Measurements from ENCODE around the gene ABHD16B.
A peak's percentile ranks its signal among the peaks of the same experiment; 100 is the strongest.
"Not testable (repeated sequence)": the region's sequence is repeated elsewhere in the genome, so short reads cannot be mapped to it uniquely, and the experiment has no call there.

Gene ABHD16B

DNA sequence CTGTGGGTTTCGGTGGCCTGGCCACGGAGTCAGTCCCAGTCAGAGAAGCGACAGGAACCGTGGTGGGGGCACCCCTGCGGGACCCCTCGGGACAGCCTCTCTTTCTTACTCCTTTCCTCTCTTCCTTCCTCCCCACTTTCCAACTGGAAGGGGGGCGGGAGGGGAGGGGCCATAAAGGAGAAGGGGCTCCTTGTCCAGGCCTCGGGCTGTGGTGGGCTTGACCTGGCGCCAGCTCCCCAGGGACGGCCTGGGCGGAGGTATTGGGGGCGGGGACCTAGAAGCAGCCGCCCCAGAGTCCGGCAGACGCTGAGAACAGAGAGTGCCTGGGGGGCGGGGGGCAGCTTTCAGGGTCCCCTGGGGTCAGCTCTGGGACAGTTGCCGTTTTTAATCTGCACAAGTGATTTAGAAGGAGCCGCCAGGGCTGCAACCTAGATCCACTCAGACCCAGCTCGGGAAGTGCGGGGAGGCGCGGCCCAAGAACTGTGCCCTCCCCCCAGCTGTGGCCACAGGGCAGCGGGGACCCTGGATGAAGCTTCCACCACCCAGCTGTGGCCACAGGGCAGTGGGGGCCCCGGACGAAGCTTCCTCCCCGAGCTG lies 6.4 kb upstream of the ABHD16B start:
- DNase-seq: no peak

DNA sequence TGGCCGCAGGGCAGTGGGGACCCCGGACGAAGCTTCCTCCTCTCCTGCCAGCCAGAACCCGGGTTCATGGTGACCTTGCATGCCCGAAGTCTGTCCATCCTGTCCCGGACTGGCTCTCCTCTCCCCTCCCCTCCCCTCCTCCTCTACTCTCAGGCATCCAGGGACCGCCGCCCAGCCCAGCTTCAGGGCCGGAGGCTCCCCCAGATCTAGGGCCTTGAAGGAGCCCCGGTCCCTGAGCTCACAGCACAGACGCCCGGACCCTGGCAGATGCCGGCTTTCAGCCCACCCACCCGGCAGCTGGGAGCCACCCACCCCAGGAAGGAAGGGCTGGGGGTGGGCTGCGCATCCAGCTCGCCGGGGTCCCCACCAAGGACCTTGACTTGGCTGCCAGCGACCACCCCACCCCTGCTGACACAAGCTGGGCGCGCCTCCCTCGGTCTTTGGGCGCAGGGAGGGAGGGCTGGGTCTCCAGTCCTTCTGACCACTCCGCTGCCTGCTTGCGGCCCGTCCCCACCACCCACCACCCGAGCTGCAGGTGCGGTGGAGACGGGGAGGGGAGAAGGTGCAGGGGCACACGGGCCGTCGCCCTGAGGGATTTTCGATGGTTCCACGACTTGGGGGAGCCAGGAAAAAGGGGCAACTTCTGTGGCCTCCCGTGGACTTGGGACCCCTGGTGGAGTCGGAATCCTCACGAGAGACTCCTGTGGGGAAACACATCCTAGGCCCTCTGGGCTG lies 5.8 kb upstream of the ABHD16B start:
- DNase-seq: no peak

DNA sequence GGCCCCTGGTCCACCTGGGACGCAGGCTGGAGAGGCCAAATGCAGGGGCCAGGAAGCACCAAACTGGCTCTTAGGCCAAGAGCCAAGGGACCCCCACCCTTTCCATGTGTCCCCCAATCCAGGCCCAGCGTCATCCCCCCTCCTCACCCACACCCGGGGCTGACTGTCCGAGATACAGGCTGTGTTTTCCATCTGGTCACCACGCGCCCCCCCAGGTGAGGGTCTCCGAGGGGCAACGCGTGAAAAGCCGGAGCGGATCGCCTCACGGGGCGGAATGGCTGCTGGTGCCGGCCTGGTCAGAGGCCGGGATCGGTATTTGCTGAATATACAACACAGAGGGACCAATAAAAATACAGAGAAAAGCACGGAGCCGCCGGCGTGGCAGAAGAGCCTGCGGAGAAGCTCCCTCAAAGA lies 5.2 kb upstream of the ABHD16B start:
- no peak for DNase-seq

DNA sequence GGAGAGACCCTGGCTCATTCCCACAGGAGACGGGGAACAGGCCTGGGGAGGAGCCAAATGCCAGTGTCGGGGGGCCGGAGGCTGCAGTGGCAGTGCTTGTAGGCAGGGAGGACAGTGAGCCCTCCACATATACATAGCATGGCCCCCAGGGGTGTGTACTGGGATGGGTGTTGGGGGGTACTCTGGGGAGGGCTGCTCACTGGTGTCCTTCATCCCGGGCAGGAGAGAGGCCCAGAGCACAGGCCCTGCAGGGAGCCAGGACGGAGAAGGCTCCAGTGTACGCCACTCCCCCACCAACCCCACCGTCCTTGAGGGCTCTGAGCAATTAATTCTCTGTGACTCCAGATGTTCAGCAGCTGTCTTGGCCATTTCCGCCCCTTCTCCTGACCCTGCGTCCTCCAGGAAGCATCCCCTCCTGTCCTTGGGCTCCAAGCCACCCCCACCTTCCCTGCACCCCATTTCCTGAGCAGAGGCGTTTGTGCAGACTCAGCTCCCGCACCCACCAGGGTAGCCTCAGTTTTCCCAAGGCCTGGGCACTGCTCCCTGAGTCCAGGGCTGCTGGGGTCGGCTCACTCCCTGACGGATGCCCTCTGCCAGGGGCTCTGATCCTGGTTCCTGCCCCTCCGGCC lies 3.4 kb upstream of the ABHD16B start:
- DNase-seq: no peak

DNA sequence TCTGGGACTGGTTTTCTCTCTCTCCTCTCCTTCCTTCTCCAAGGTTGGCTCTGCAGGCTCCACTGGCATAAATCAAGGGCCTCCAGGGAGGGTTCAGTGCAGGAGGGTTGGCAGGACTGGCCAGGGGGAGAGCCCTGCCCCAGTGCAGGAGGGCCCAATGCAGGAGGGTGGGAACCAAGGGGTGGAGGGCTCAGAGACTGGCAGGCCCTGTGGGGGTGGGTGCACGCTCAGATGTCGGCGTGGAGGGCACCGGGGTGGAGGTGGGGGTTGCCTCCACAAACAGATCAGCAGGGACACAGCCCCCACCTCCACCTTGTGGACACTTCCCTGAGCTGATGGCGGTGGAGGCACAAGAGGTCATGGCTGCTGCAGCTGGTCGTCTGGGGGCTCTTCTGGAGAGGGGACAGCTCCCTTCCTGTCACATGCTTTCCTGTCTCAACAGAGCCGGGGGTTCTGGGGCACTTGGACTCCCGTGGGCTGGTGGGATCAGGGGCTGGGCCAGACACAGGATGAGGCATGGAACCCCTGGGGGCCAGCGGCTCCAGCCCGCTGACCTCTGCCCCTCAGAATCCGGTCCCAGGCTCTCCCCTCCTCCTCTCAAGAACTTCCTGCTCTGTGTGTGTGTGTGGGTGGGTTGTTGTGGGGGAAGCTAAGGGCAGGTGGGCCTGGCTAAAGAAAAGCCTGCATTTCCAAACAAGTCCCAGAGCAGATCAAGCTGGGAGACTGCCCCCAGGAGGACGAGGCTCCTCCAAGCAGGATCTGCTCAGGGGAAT lies 2.7 kb upstream of the ABHD16B start:
- no peak for DNase-seq

DNA sequence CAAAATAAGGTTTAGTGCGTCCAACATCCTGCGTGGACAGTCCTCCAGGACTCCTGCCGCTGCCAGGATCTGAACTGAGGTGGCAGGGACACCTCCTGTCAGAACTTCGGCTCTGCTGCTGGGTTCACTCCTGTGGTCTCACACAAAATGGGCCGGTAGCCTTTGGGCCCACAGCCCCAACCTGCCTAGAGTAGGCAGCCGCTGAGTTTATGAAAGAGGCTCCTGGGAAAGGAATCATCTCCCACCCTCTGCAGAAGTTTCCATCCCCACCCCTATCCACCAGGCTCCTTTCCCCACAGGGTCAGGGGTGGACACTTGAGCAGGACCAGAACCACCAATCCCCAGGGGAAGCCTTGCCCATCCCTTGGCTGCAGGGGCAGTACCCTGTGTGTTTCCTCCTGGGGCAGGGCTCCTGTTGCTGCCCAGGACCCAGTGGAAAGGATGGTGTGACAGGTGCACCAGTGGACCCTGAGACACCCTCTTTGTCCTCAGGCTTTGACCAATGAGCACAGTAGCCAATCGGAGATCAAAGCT lies 2.1 kb upstream of the ABHD16B start:
- DNase-seq: no peak

DNA sequence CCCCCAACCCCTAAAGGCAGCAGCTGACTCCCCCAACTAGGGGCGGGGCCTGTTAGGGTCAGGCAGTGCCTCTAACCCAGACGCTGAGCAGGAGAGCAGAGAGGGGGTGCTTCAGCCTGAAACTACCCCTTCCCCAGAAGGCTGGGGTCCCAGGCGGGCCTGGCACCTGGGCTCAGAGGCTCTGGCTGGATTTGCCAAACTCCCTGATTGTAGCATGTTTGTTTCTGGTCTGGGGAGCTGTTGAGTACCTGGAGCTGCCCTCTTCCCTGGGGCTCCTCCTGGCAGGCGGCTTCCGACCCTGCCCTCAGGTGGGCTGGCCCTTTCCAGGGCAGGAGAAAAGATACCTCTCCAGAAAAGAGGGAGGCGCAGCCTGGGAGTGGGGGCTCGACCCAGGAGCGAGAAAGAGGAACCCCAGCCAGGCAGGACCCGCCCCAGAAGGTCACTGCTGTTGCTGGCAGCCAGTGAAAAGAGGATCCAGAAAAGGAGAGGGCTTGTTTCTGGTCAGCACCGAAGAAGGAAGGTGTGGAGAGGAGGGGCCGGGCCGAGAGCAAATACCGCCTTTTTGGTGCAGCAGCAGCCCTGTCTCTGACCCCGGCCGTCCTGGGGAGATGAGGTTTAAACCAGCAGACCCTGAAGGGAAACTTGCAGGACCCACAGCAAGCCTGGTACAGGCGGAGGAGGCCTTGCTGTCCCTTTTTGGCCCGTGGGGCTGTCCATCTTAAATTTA lies 810 bp upstream of the ABHD16B start:
- peak in 6 of 58 donors; percentile 7 to 22 (median 14) for DNase-seq

DNA sequence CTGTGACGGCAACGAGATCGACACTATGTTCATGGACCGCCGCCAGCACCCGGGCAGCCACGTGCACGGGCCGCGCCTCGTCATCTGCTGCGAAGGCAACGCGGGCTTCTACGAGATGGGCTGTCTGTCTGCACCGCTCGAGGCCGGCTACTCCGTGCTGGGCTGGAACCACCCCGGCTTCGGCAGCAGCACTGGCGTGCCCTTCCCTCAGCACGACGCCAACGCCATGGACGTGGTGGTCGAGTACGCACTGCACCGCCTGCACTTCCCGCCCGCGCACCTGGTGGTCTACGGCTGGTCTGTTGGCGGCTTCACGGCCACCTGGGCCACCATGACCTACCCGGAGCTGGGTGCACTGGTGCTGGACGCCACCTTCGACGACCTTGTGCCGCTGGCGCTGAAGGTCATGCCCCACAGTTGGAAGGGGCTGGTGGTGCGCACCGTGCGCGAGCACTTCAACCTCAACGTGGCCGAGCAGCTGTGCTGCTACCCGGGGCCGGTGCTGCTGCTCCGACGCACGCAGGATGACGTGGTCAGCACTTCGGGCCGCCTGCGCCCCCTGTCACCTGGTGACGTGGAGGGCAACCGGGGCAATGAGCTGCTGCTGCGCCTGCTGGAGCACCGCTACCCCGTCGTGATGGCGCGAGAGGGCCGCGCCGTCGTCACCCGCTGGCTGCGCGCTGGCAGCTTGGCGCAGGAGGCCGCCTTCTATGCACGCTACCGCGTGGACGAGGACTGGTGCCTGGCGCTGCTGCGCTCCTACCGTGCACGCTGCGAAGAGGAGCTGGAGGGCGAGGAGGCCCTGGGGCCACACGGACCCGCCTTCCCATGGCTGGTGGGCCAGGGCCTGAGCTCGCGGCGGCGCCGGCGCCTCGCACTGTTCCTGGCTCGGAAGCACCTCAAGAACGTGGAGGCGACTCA lies 943 bp downstream of the ABHD16B start:
- no peak for DNase-seq

DNA sequence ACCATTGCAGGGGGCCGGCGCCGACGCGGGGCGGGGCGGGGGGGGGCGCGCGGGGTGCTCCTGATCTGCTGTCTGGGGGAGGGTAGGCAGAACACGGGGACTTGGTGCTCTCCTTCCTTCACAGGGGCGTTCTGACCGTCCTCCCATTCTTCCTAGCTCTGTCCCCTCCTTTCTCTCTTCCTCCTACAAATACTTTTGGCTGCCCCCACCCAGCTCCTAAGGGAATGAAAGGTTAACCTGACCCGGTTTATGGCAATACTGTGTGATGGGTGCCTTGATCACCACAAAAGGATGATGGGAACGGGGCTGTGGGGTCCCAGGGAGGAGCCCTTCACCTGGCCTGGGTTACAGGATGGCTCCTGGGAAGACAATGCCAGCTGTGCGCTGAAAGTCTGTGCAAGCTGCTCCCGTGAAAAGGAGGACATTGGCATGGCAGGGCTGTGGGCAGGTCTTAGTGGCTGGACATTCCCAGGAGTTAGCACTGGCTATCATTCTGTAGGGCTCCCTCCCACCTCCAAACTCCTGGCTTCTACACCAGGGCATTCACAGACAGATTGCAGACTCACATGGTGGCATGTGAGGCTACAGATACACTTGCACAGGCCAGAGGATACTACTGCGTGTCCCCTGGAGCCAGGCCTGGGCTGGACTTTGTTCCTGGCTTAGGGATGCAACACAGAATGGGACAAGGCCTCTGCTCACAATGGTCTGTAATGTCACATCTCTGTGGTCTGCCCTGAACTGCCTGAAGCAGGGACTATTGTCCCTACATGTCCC lies 1.9 kb downstream of the ABHD16B start:
- DNase-seq: no peak

DNA sequence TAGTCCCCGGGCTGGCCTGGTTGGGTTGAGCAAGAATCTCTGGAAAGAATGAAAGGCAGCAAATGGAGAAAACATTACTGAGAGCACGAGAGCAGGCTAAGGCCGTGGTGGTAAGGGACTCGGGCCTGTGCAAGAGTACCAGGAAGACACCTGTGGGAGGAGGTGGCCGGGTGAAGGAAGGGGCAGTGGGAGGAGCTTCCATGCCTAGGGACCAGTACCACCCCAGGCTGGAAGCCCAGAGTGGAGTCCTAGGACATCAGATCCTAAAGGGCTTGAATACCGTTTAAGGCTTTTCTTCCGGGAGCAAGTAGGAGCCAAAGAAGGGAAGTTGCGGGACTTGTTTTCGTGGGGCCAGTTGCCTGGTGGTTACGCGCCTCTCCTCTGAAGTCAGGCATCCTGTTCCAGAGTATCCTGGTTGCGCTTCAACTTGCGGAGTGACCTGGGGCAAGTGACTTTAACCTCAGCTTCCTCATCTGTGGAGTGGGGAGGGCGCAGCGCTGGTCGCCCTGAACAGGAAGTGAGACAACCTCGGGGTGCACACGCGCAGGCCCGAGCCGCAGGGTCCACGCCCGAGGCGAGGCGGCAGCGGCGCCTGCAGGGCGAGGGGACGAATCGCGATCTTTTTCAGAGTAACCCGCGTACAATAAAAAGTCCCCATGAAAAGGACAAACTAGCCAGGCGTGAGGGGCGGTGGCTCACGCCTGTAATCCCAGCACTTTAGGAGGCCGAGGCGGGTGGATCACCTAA lies 2.7 kb downstream of the ABHD16B start:
- DNase-seq: peak in 53 of 58 donors; percentile 9 to 81 (median 50)

DNA sequence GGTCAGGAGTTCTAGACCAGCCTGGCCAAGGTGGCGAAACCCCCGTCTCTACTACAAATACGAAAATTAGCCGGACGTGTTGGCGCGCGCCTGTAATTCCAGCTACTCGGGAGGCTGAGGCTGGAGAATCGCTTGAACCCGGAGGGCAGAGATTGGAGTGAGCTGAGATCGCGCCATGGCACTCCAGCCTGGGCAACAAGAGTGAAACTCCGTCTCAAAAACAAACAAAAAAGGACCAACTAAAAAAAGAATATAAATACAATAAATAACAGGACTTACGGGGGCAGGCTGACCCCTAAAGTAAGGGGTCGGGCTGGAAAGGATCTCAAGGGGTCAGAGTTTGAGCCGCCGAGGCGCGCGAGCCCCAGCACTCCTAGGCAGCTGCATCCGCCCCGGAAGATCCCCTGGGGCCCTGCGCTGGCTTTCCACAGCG lies 3.3 kb downstream of the ABHD16B start:
- no peak for DNase-seq

DNA sequence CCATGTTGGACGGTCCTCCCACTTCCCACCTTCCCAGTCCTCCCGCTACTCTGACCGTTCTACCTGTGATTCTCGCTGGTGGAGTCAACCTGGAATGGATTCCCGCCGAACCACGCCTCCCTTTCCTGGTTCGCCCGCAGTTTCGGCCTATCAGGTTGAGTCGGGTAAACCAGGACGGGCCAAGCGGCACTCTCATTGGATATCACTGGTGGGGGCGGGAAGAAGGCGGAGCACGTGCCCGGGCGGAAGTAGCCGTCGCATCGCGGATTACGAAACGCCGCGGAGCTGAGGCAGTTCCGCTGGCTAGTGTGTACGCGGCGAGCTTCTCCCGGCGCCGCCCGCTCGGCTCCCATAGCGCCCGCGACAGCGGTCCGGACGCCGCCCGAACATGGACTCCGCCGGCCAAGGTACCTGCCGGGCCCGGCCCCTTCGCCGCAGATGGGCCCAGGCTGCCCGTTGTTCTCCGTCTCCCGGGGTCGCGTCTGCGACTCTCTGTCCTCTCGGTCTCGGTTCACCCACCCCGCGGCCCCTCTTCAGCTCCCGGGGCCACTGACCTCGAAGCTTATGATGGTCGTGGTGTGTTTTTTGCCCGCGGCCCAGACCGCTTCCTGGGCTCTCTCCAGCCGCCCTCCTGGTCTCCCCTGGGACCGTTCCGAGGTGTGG lies 3.8 kb downstream of the ABHD16B start, which contains the start of gene TPD52L2:
TSS of gene TPD52L2 (plus strand) at position 293 of the 663 bp plus-strand sequence. CDS start at position 389, 96 bp downstream.
- peak; percentile 81 to 99 (median 97) for DNase-seq

DNA sequence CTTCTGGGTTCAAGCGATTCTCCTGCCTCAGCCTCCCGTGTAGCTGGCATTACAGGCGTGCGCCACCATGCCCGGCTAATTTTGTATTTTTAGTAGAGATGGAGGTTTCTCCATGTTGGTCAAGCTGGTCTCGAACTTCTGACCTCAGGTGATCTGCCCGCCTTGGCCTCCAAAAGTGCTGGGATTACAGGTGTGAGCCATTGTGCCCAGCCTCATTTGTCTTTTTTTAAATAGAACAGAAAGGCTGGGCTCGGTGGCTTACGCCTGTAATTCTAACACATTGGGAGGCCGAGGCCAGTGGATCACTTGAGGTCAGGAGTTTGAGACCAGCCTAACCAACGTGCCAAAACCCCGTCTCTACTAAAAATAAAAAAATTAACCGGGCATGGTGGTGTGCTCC lies 5.7 kb downstream of the ABHD16B start:
- not testable (repeated sequence) for DNase-seq

DNA sequence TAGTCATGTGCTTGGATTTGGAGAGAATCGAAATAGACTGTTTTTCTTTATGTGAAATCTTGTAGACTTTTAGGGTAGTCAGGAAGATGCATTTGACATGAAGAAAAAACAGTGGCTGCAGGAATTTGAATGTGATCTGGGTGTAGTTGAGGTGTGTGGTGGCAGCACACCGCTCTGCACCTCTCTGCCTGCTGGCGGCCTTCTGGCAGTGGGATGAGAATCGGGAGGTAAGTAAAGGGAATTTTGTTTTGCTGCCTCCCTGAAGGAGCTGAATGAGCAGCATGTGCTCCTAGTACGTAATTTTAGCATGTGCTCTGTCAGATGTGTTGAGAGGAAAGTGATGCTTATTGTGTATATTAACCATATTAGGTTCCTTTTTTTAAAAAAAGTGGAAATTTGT lies 7.0 kb downstream of the ABHD16B start:
- no peak for DNase-seq

DNA sequence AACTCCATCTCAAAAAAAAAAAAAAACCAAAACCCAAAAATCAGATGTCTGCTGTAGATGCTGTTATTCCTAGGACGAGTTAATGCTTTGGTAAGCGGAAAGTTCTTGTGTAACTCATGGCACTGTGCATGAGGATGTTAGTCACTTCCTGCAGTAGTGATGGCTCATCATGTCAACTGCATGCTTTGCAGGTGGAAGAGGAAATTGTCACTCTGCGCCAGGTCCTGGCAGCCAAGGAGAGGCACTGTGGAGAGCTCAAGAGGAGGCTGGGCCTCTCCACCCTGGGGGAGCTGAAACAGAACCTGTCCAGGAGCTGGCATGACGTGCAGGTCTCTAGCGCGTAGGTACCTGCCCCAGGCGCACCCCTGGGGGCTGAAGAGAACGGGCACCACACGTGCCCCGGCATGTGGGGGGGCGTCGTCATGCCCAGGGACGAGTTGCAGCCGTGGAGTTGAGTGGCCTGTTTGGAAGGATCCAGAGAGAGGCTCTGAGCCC lies 12.2 kb downstream of the ABHD16B start:
- DNase-seq: peak in 4 of 58 donors; percentile 21 to 36 (median 24)

DNA sequence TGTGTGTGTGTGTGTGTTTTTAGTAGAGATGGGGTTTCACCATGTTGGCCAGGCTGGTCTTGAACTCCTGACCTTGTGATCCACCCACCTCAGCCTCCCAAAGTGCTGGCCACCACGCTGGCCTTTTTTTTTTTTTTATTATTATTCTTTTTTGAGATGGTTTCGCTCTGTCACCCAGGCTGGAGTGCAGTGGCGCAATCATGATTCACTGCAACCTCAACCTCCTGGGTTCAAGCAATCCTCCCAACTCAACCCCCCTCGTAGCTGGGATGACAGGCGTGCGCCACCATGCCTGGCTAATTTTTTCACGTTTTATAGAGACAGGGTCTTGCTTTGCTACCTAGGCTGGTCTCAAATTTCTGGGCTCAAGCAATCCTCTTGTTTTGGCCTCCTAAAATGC lies 12.9 kb downstream of the ABHD16B start:
- not testable (repeated sequence) for DNase-seq

DNA sequence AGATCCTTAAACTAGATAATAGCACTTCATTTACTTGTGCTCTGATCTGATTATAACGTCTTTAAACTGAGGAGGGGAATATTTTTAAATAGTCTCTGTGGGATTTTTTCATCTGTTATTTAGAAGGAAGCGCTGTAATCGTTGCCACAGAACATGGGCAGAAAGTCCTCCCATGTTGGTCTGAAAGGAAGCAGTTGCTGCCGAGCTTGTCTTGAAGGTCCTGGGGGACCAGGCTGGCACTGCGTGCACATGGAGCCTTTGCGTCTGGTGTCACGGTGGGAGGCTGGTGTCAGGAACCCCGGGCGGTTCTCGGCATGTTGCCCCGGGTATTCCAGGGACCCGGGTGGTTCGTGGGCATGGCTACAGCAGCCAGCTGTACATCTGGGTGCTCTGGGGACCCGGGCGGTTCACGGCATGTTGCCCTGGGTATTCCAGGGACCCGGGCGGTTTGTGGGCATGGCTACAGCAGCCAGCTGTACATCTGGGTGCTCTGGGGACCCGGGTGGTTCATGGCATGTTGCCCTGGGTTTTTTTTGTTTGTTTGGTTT lies 15.3 kb downstream of the ABHD16B start:
- DNase-seq: no peak
